NCI-H2107 treated with DMSO at 0.1 percent for 48 hours (cell line): ENCODE data around the gene PTPRO.
A peak's percentile ranks its signal among the peaks of the same experiment; 100 is the strongest.

Experiments used
- DNase-seq: peaks from one replicate; lab custom pipeline; 2025; ENCODE audit not compliant: unreplicated experiment; lab: John Stamatoyannopoulos, UW

PTPRO gene

DNA sequence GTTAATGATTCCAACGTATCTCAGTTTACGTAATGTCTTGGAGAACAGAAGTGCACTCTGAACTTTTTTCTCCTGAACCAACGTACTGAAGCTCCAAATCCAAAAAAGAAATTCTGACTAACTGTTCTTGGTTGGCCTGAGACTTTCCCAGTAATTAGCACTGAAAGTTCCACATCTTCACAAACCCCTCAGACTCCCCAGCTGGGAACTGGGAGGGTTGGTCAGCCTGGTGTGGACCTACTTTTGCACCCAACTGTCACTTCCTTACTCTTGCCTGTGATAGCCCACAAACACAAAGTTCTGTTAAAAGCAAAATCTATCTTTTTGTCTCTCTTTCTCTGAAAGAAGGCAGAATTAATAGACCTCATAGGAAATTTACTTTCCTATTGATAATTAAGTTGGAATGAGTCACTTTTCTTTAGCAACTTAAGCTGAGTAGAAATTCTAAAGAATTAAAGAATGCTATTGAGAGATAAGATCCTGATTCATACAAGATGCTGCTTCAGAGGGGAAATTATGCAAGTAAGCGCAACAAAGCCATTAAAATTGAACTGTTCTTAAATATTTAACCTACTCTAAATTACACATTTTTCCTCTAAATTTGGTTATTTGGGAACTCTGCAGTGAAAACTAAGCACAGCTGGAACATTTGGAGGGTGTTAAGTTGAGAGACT, 311.8 kb downstream of the PTPRO start:
- DNase-seq, result no peak

DNA sequence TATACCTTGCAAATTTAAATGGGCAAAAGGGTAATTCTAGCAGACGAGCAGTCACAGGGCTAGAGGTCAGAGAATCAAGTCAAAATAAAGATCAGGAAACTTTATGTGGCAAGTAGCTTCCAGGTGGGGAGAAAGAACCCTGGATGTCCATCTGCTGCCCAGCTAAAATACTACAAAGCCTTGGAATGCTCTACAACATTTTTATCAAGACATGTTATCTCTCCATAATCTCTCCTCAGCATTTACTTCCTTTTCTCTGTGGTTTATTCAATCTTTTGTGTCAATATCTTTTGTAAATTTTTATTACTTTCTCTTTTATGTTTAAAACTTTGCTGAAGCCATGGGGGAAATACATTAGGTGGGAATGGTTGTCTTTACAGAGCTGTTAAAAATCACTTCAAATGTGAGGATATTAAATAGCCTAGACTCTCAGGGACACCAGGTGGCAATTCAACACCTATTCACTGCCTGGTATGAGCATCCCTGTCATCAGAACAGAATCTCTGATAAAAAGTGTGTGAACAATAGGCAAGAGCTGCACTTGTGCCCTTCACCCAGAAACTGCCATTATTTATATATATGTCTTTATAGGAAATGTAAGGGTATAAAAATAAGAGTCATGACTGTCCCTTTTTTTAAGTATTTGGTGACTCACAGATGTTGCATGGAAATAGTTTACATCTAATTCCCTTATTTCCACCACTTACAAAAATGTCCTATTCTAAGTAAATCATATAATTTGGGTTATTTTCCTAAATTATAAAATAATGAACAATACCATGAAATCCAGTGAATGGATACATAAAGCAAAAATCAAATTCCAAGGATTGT, 314.0 kb downstream of the PTPRO start:
- peak; percentile 46 for DNase-seq

DNA sequence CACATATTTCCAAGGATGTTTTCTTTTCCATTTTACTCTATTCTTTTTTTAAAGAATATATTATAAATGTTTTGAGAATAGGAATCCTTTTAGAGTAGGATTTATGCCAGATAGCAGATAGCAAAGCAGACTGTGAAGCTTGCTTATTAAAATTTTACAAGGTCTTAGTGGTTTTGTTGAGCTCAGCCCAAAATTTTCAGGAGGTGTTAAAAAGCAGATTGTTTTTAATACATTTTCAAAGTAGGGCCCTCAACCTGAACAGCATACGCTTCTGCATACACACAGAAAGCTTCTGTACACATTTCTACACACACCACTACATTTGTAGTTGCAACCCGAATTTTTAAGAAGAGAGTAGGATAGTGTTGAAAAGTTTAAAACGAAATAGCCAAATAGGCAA, 315.9 kb downstream of the PTPRO start:
- DNase-seq, result no peak

DNA sequence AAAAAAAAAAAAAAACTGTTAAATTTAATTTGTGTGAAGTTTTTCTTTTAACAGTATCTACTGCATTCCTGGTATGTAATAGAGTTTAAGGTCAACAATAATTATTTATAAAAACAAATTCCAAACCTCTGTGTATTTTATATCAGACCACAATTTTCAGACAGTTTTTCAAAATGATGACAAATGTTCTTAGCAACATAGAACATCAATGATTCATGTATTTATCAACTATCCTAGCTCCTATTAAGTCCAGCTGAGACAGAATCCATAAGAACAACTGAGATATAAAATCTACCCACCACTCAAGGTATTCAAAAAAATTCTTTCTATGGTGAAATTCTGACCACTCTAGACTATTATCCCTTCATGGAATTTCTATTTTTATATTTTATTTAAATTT, 322.4 kb downstream of the PTPRO start:
- no peak for DNase-seq

DNA sequence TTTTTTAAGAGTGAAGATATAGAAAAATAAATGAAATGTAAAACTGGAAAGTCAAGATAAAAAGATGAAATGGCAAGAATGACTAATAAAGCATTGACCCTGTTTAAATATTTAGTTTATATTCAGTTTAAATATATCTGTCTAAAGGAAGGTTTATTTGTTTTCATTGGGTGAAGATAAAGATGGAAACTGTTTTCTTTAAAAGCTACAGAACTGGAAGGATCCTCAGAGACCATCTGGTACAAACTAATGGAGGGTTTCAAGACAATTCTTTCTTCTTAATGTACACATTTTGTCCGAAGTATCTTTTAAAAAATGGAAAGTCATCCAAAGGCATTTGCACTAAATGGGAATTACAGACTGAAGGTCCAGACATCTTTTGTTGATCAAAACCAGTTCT, 324.3 kb downstream of the PTPRO start:
- no peak for DNase-seq
